GM06990 (cell line): ENCODE data around the gene TRIM69.
A peak's percentile ranks its signal among the peaks of the same experiment; 100 is the strongest.
"Not testable (repeated sequence)": the region's sequence is repeated elsewhere in the genome, so short reads cannot be mapped to it uniquely, and the experiment has no call there.

ENCODE experiments used
- DNase-seq: peaks from one replicate; pipeline ENCODE4 v3.0.0-alpha.2; 2011; ENCODE audit not compliant: insufficient read length; ENCODE audit errors: extremely low read depth
- H3K27me3 ChIP-seq: replicated peaks from 2 replicates; pipeline ENCODE4 v1.6.0; 2011; ENCODE audit warnings: low read length; ENCODE audit not compliant: control insufficient read depth, insufficient read depth
- H3K36me3 ChIP-seq: 2 replicates; pipeline ENCODE4 v1.5.1; 2011; ENCODE audit warnings: low read length; ENCODE audit not compliant: control insufficient read depth, insufficient read depth
- H3K4me3 ChIP-seq: replicated peaks from 2 replicates; pipeline ENCODE4 v1.5.1; 2011; ENCODE audit warnings: low read depth, mild to moderate bottlenecking, control low read depth, low read length
- TF ChIP-seq, protein P1 (sequence below): IDR thresholded peaks from 2 replicates; pipeline ENCODE4 v1.5.1; 2011; ENCODE audit warnings: low read length, control low read depth, mild to moderate bottlenecking, inconsistent platforms; ENCODE audit not compliant: insufficient read depth, poor library complexity, severe bottlenecking

TRIM69 gene

GRCh38 chr15:44715797-44716334 is 20.5 kb upstream of the TRIM69 start:
- TF ChIP-seq, protein P1, sequence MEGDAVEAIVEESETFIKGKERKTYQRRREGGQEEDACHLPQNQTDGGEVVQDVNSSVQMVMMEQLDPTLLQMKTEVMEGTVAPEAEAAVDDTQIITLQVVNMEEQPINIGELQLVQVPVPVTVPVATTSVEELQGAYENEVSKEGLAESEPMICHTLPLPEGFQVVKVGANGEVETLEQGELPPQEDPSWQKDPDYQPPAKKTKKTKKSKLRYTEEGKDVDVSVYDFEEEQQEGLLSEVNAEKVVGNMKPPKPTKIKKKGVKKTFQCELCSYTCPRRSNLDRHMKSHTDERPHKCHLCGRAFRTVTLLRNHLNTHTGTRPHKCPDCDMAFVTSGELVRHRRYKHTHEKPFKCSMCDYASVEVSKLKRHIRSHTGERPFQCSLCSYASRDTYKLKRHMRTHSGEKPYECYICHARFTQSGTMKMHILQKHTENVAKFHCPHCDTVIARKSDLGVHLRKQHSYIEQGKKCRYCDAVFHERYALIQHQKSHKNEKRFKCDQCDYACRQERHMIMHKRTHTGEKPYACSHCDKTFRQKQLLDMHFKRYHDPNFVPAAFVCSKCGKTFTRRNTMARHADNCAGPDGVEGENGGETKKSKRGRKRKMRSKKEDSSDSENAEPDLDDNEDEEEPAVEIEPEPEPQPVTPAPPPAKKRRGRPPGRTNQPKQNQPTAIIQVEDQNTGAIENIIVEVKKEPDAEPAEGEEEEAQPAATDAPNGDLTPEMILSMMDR, result no peak
- H3K27me3 ChIP-seq, result no peaks in the 10 kb centered on the region
- DNase-seq, result no peak
- H3K4me3 ChIP-seq, result peak overlapping the region; percentile 99
- peaks cover 29% of the 10 kb centered on the region for H3K36me3 ChIP-seq

DNA sequence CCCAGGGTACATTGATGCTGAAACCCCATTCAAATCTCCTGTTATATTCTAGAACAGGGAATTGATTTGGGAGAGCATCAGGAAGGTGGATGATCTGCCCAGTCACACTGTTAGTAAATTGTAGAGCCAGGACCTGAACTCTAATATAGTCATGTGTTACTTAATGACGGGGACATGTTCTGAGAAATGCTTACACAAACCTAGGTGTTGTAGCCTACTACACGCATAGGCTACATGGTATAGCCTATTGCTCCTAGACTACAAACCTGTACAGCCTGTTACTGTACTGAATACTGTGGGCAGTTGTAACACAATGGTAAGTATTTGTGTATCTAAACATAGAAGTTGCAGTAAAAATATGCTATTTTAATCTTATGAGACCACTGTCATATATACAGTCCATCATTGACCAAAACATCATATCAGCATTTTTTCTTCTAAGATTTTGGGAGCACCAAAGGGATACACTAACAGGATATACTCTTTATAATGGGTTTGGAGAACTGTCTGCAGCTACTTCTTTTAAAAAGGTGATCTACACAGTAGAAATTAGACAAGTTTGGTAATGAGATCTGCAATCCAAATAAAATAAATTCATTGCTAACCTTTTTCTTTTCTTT is 19.2 kb upstream of the TRIM69 start:
- DNase-seq, result no peak
- Histone ChIP-seq H3K36me3 (peaks cover 29% of the 10 kb centered on the region), H3K27me3 (no peaks in the 10 kb centered on the region), H3K4me3 (no peak overlapping the region)
- TF ChIP-seq, protein P1, result no peak

GRCh38 chr15:44718180-44718926 is 18.0 kb upstream of the TRIM69 start:
- no peaks in the 10 kb centered on the region for H3K27me3 ChIP-seq
- H3K36me3 ChIP-seq, result peaks cover 27% of the 10 kb centered on the region
- H3K4me3 ChIP-seq, result no peak overlapping the region
- DNase-seq, result no peak
- TF ChIP-seq, protein P1, result no peak

DNA sequence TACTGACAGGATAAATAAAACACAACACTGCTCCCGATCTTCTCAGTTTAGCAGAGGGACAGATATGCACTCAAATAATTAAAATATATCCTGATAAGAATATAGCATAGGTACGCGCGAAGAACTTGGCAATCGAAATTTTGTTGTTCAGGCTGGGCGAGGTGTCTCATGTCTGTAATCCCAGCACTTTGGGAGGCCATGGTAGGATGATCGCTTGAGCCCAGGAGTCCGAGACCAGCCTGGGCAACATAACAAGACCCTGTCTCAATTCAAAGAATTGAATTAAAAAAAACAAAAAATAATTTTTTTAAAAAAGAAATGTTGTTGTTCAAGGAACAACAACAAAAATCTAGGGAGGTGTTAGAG is 17.4 kb upstream of the TRIM69 start:
- TF ChIP-seq, protein P1, result no peak
- DNase-seq, result no peak
- H3K27me3 ChIP-seq, result no peaks in the 10 kb centered on the region
- peaks cover 27% of the 10 kb centered on the region for H3K36me3 ChIP-seq
- no peak overlapping the region for H3K4me3 ChIP-seq

DNA sequence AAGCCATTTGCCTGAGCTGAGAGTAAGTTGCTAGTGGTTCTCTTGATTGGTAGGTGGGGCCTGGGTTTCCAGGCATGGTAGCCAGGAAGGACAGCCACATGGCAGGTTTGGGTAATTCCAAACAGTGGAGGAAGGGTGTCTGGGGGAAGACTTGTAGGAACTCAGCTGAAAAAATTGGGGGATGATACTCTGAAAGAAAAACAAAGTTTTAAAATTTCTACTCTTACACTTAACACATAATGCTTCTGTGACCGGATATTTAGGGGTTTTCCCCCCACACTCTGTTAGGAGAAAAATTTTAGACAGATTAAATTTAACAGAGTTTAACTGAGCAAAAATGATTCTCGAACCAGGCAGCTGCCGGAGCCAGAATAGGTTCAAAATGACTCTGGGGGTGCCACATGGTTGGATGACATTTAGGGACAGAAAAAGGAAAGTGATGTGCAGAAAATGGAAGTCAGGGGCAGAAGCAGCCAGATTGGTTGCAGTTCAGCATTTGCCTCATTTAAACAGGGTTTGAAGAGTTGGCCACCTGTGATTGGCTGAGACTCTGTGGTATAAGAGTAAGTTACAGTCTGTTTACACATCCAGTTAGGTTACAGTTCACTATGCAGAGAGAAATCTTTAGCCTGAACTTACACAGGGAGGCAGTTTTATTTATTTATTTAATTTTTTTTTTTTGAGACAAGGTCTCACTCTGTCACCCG is 16.9 kb upstream of the TRIM69 start:
- no peaks in the 10 kb centered on the region for H3K27me3 ChIP-seq
- TF ChIP-seq, protein P1, result no peak
- peak; percentile 74 for DNase-seq
- peaks cover 23% of the 10 kb centered on the region for H3K36me3 ChIP-seq
- no peak overlapping the region for H3K4me3 ChIP-seq

GRCh38 chr15:44720000-44720435 is 16.3 kb upstream of the TRIM69 start:
- H3K4me3 ChIP-seq, DNase-seq, H3K27me3 ChIP-seq: not testable (repeated sequence)
- H3K36me3 ChIP-seq, result peaks cover 22% of the 10 kb centered on the region
